Osteocyte (in vitro differentiated cells): Measurements from ENCODE around the gene CD2AP. TPM values are rescaled to one million over a fixed set of nuclear protein-coding genes. Genes with fewer than 3 reads are reported as not detected.

Experiments used
- DNase-seq: peaks from one replicate; pipeline ENCODE4 v3.0.0; 2021; ENCODE audit warnings: mixed read lengths; ENCODE audit not compliant: unreplicated experiment; ENCODE audit errors: extremely low spot score
- H3K27ac Mint-ChIP-seq: one replicate; pipeline ENCODE4 v1.8.0; 2021; ENCODE audit warnings: mild to moderate bottlenecking, mixed read lengths; ENCODE audit not compliant: unreplicated experiment
- H3K27me3 Mint-ChIP-seq: one replicate; pipeline ENCODE4 v1.8.0; 2021; ENCODE audit warnings: mixed read lengths; ENCODE audit not compliant: unreplicated experiment
- H3K36me3 Mint-ChIP-seq: one replicate; pipeline ENCODE4 v1.8.0; 2021; ENCODE audit warnings: mixed read lengths; ENCODE audit not compliant: unreplicated experiment
- H3K4me1 Mint-ChIP-seq: one replicate; pipeline ENCODE4 v1.8.0; 2021; ENCODE audit warnings: mixed read lengths; ENCODE audit not compliant: unreplicated experiment
- H3K4me3 Mint-ChIP-seq: one replicate; pipeline ENCODE4 v1.8.0; 2021; ENCODE audit warnings: mild to moderate bottlenecking, moderate library complexity, mixed read lengths; ENCODE audit not compliant: unreplicated experiment
- H3K9me3 Mint-ChIP-seq: one replicate; pipeline ENCODE4 v1.8.0; 2021; ENCODE audit warnings: mixed read lengths; ENCODE audit not compliant: unreplicated experiment
- CTCF ChIP-seq: fragments of 200-600 bp; sonication (generic); IDR thresholded peaks from 2 replicates; pipeline ENCODE4 v1.5.0; 2021; ENCODE audit warnings: antibody characterized with exemption, mild to moderate bottlenecking, moderate library complexity
- total RNA-seq: library from RNA; stranded (reverse); gene quantifications from 2 replicates; pipeline ENCODE4 v1.2.1, GENCODE V29; 2021

The CD2AP gene
- total RNA-seq, 1 donor from 2014 or later: 18.1 TPM

DNA sequence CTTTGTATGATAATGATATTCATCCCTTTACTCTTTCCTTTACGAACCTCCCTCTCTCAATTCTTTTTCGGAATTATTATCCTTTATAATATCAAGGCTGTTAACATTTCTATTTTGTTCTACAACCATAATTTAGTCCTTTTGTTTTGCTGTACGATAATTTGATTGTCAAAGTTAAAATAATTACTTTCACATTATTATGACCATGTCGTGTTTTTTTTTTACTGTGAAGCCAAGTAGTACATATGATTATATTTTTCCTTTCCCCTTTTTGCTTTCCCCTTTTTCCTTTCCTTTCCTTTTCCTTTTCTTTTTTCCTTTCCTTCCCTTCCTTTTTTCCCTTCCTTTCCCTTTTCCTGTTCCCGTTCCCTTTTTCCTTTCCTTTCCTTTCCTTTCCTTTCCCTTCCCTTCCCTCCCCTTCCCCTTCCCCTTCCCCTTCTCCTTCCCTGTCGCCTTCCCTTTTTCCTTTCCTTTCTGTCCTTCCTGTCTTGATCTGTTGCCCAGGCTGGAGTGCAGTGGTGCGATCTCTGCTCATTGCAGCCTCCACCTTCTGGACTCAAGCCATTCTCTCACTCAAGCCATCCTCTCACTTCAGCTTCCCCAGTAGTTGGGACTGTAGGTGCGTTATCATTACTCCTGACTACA lies 19.5 kb downstream of the CD2AP start:
- no peak overlapping the region for H3K4me3 Mint-ChIP-seq
- TF ChIP-seq CTCF: no peak
- H3K36me3 Mint-ChIP-seq: peaks cover 2% of the 10 kb centered on the region
- H3K27ac Mint-ChIP-seq: no peak overlapping the region
- peaks cover 17% of the 10 kb centered on the region for H3K4me1 Mint-ChIP-seq
- no peaks in the 10 kb centered on the region for H3K27me3 Mint-ChIP-seq
- DNase-seq: no peak
- H3K9me3 Mint-ChIP-seq: no peaks in the 10 kb centered on the region

DNA sequence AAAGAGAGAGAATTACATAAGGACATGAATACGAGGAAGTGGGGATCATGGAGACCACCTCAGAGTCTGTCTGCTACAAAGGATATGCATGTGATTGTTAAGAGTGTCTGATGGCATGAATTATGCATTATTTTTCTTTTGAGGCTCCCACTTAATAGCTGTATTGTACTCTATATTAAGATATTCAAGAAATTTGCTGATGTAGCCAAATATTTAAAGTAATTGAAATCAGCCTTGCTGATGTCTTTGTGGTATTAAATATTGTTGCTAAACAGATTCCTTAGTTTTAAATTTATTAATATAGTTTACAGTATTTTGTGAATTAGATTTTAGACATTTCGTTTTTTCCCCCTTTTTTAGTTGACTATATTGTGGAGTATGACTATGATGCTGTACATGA lies 25.3 kb downstream of the CD2AP start:
- Mint-ChIP-seq H3K4me1 (peaks cover 8% of the 10 kb centered on the region), H3K4me3 (no peak overlapping the region), H3K27ac (no peak overlapping the region), H3K36me3 (peaks cover 11% of the 10 kb centered on the region), H3K27me3 (no peaks in the 10 kb centered on the region), H3K9me3 (no peaks in the 10 kb centered on the region)
- no peak for DNase-seq
- TF ChIP-seq CTCF: no peak

GRCh38 chr6:47509937-47510336 lies 32.3 kb downstream of the CD2AP start:
- DNase-seq: no peak
- H3K27ac Mint-ChIP-seq: no peak overlapping the region
- no peaks in the 10 kb centered on the region for H3K4me1 Mint-ChIP-seq
- H3K36me3 Mint-ChIP-seq: peaks cover 48% of the 10 kb centered on the region
- H3K9me3 Mint-ChIP-seq: peaks cover 18% of the 10 kb centered on the region
- H3K27me3 Mint-ChIP-seq: no peaks in the 10 kb centered on the region
- no peak overlapping the region for H3K4me3 Mint-ChIP-seq
- no peak for TF ChIP-seq CTCF

DNA sequence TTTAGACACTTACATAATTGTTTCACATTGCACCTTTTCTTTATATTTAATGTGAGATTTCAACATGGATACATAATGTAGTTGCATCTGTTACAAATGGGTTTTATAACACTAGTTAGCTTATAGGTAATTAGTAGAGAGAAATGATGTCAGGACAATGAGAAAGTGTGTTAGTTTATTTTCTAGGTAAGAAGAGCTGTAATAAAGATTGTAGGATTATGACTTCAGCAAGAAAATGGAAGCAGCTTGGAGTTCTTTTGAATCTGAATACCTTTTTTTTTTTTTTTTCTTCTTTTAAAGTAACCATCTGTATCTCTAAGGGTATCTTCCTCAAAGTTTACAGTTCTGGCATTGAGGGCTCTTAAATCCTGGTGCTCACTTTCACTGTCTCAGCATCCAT lies 35.3 kb downstream of the CD2AP start:
- no peak for DNase-seq
- Mint-ChIP-seq H3K27me3 (no peaks in the 10 kb centered on the region), H3K9me3 (peaks cover 18% of the 10 kb centered on the region), H3K4me1 (no peaks in the 10 kb centered on the region), H3K36me3 (peaks cover 43% of the 10 kb centered on the region), H3K4me3 (no peak overlapping the region), H3K27ac (no peak overlapping the region)
- no peak for TF ChIP-seq CTCF

DNA sequence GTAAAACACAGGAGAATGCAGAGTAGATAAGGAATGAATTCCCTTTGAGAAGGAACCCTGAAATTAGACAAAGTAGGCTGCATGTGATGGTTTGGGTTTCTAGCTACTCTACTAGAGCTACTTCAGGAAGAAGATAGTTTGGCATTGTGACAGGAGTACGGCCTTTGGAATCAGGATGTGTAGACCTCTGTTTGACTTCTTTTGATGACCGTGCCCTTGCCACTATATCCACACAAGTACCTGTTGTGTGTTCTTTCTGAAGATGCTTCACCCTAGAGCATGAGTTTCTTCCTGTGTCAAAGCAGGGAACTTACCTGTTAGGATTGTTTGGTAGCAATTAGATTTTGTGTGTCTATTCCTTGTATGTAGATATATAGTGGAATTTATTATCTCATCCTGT lies 41.7 kb downstream of the CD2AP start:
- peaks cover 5% of the 10 kb centered on the region for H3K4me1 Mint-ChIP-seq
- TF ChIP-seq CTCF: no peak
- peaks cover 3% of the 10 kb centered on the region for H3K9me3 Mint-ChIP-seq
- no peak for DNase-seq
- H3K27me3 Mint-ChIP-seq: no peaks in the 10 kb centered on the region
- H3K4me3 Mint-ChIP-seq: no peak overlapping the region
- H3K36me3 Mint-ChIP-seq: peaks cover 7% of the 10 kb centered on the region
- no peak overlapping the region for H3K27ac Mint-ChIP-seq
